H9 (cell line): ENCODE data around the gene DAB1. TPM values are rescaled to one million over a fixed set of nuclear protein-coding genes. Genes with fewer than 3 reads are reported as not detected.

Experiments
- DNase-seq: peaks from one replicate; pipeline ENCODE4 v3.0.0-alpha.2; 2017
- H2AFZ ChIP-seq: one replicate; pipeline ENCODE4 v1.6.1; 2013; ENCODE audit warnings: mild to moderate bottlenecking, low read length, control low read depth, moderate library complexity
- H2AK5ac ChIP-seq: 2 replicates; pipeline ENCODE4 v1.6.1; 2013; ENCODE audit warnings: low read length, control low read depth, mixed read lengths; ENCODE audit not compliant: insufficient read length
- H2BK120ac ChIP-seq: one replicate; pipeline ENCODE4 v1.6.1; 2013; ENCODE audit warnings: low read depth, mild to moderate bottlenecking, low read length, control low read depth, inconsistent platforms; ENCODE audit not compliant: poor library complexity, severe bottlenecking
- H2BK12ac ChIP-seq: 2 replicates; pipeline ENCODE4 v1.6.1; 2013; ENCODE audit warnings: low read length, control low read depth, mixed read lengths, low read depth; ENCODE audit not compliant: insufficient read length
- H2BK15ac ChIP-seq: 2 replicates; pipeline ENCODE4 v1.6.1; 2013; ENCODE audit warnings: low read depth, low read length, control low read depth
- H2BK20ac ChIP-seq: one replicate; pipeline ENCODE4 v1.6.1; 2013; ENCODE audit warnings: low read depth, mild to moderate bottlenecking, low read length, control low read depth, inconsistent platforms; ENCODE audit not compliant: poor library complexity, severe bottlenecking
- H2BK5ac ChIP-seq: 2 replicates; pipeline ENCODE4 v1.6.1; 2013; ENCODE audit warnings: low read length, control low read depth, mixed read lengths; ENCODE audit not compliant: insufficient read length
- H3K14ac ChIP-seq: 2 replicates; pipeline ENCODE4 v1.6.1; 2013; ENCODE audit warnings: low read length, control low read depth; ENCODE audit not compliant: insufficient read depth
- H3K18ac ChIP-seq: 2 replicates; pipeline ENCODE4 v1.6.1; 2013; ENCODE audit warnings: low read depth, mild to moderate bottlenecking, mixed read lengths, low read length, control low read depth; ENCODE audit not compliant: insufficient read length
- H3K23ac ChIP-seq: 2 replicates; pipeline ENCODE4 v1.6.1; 2013; ENCODE audit warnings: low read length, control low read depth, mixed read lengths, low read depth; ENCODE audit not compliant: insufficient read length
- H3K23me2 ChIP-seq: 2 replicates; pipeline ENCODE4 v1.6.1; 2013; ENCODE audit warnings: low read depth, mild to moderate bottlenecking, mixed read lengths, low read length, control low read depth; ENCODE audit not compliant: insufficient read length, poor library complexity, severe bottlenecking
- H3K27ac ChIP-seq: 2 replicates; pipeline ENCODE4 v1.5.1; 2013; ENCODE audit warnings: low read length, control low read depth, mixed read lengths, low read depth; ENCODE audit not compliant: insufficient read length
- H3K27me3 ChIP-seq: 2 replicates; pipeline ENCODE4 v1.6.1; 2013; ENCODE audit warnings: low read length, control low read depth, inconsistent platforms; ENCODE audit not compliant: insufficient read depth
- H3K4ac ChIP-seq: 2 replicates; pipeline ENCODE4 v1.6.1; 2013; ENCODE audit warnings: low read depth, mild to moderate bottlenecking, control low read depth, inconsistent platforms, low read length, moderate library complexity
- H3K4me1 ChIP-seq: 2 replicates; pipeline ENCODE4 v1.6.1; 2013; ENCODE audit warnings: low read length, control low read depth, inconsistent platforms; ENCODE audit not compliant: insufficient read depth
- H3K4me2 ChIP-seq: 2 replicates; pipeline ENCODE4 v1.6.1; 2013; ENCODE audit warnings: low read length, control low read depth, mixed read lengths; ENCODE audit not compliant: insufficient read length, insufficient read depth
- H3K56ac ChIP-seq: 2 replicates; pipeline ENCODE4 v1.6.1; 2013; ENCODE audit warnings: low read depth, mild to moderate bottlenecking, mixed read lengths, low read length, control low read depth; ENCODE audit not compliant: insufficient read length
- H3K79me1 ChIP-seq: 2 replicates; pipeline ENCODE4 v1.6.1; 2013; ENCODE audit warnings: low read depth, mild to moderate bottlenecking, moderate library complexity, low read length, control low read depth, inconsistent platforms; ENCODE audit not compliant: insufficient read depth, poor library complexity, severe bottlenecking
- H3K79me2 ChIP-seq: 2 replicates; pipeline ENCODE4 v1.6.1; 2013; ENCODE audit warnings: low read length, control low read depth, inconsistent platforms; ENCODE audit not compliant: insufficient read depth
- H3K9ac ChIP-seq: 2 replicates; pipeline ENCODE4 v1.6.1; 2013; ENCODE audit warnings: low read length, control low read depth, mixed read lengths; ENCODE audit not compliant: insufficient read length; ENCODE audit errors: extremely low read depth
- H3K9me3 ChIP-seq: one replicate; pipeline ENCODE4 v1.6.1; 2013; ENCODE audit warnings: low read depth, low read length, inconsistent platforms; ENCODE audit not compliant: control insufficient read depth
- H3T11ph ChIP-seq: one replicate; pipeline ENCODE4 v1.6.1; 2013; ENCODE audit warnings: mild to moderate bottlenecking, low read length, control low read depth, inconsistent platforms
- H4K20me1 ChIP-seq: one replicate; pipeline ENCODE4 v1.6.1; 2013; ENCODE audit not compliant: control insufficient read depth, insufficient read length, insufficient read depth
- H4K5ac ChIP-seq: 2 replicates; pipeline ENCODE4 v1.6.1; 2013; ENCODE audit warnings: low read depth, mild to moderate bottlenecking, mixed read lengths, low read length, control low read depth; ENCODE audit not compliant: insufficient read length
- H4K8ac ChIP-seq: replicated peaks from 2 replicates; pipeline ENCODE4 v1.6.1; 2013; ENCODE audit warnings: low read length, control low read depth, mixed read lengths, low read depth; ENCODE audit not compliant: insufficient read length
- H4K91ac ChIP-seq: 2 replicates; pipeline ENCODE4 v1.6.1; 2013; ENCODE audit warnings: low read depth, mild to moderate bottlenecking, moderate library complexity, mixed read lengths, low read length, control low read depth; ENCODE audit not compliant: insufficient read length
- H3K27ac Mint-ChIP-seq, 3 experiments: 2 replicates in 2 of 3; 3 replicates in 1 of 3; pipeline ENCODE4 v1.8.0; 2020 to 2021; ENCODE audit warnings: mixed read lengths in 3 of 3, mild to moderate bottlenecking in 1 of 3, moderate library complexity in 1 of 3
- H3K27me3 Mint-ChIP-seq: 2 replicates; pipeline ENCODE4 v1.8.0; 2021; ENCODE audit warnings: low read depth, mild to moderate bottlenecking, moderate library complexity, mixed read lengths
- H3K36me3 Mint-ChIP-seq, 3 experiments: 2 replicates in 2 of 3; 3 replicates in 1 of 3; pipeline ENCODE4 v1.8.0; 2020 to 2021; ENCODE audit warnings: low read depth in 3 of 3, mixed read lengths in 3 of 3; ENCODE audit not compliant: insufficient read depth in 1 of 3
- H3K4me1 Mint-ChIP-seq, 2 experiments: 2 replicates each; pipeline ENCODE4 v1.8.0; 2020; ENCODE audit warnings: mixed read lengths in 2 of 2
- H3K4me3 Mint-ChIP-seq, 2 experiments: 2 replicates in 1 of 2; 3 replicates in 1 of 2; pipeline ENCODE4 v1.8.0; 2020 to 2021; ENCODE audit warnings: mild to moderate bottlenecking in 2 of 2, mixed read lengths in 2 of 2, moderate library complexity in 1 of 2
- H3K9me3 Mint-ChIP-seq, 2 experiments: 2 replicates in 1 of 2; 3 replicates in 1 of 2; pipeline ENCODE4 v1.8.0; 2020; ENCODE audit warnings: mild to moderate bottlenecking in 2 of 2, mixed read lengths in 2 of 2, moderate library complexity in 1 of 2
- CTCF ChIP-seq: fragments of 200-600 bp; sonication (generic); conservative IDR thresholded peaks from 3 replicates; pipeline ENCODE4 v1.8.0; 2021; ENCODE audit warnings: antibody characterized with exemption, mild to moderate bottlenecking
- WGBS: extraction: QIAGEN DNeasy Blood & Tissue Kit; methylation state at CpG from one replicate; pipeline ENCODE4 v1.1.7; 2013; ENCODE audit warnings: missing lambda C conversion rate, low lambda C conversion rate, mixed read lengths; ENCODE audit not compliant: insufficient read length; ENCODE audit errors: extremely low coverage; 5-methylcytosine and 5-hydroxymethylcytosine counted together
- total RNA-seq: library from RNA; stranded (reverse); gene quantifications from 2 replicates; pipeline ENCODE4 v1.2.1, GENCODE V29; 2021

DAB1 gene
- total RNA-seq, 1 experiment from 2014 or later, result 9.3 TPM

- Histone ChIP-seq H2BK5ac (no peak overlapping the region), H3K79me1 (no peaks in the 10 kb centered on the region), H3K79me2 (no peaks in the 10 kb centered on the region), H4K20me1 (no peaks in the 10 kb centered on the region), H3K14ac (no peak overlapping the region), H3K9ac (no peak overlapping the region), H3T11ph (no peak overlapping the region), H3K27me3 (no peaks in the 10 kb centered on the region), H2BK120ac (no peak overlapping the region), H3K4me2 (no peak overlapping the region), H4K5ac (no peak overlapping the region), H2BK15ac (no peak overlapping the region), H3K4me1 (no peaks in the 10 kb centered on the region), H3K4ac (no peak overlapping the region), H2AFZ (no peak overlapping the region), H3K27ac (no peak overlapping the region), H4K8ac (no peak overlapping the region), H3K56ac (no peak overlapping the region), H3K18ac (no peak overlapping the region), H3K9me3 (no peaks in the 10 kb centered on the region), H3K23me2 (no peaks in the 10 kb centered on the region), H2BK20ac (no peak overlapping the region), H3K23ac (no peak overlapping the region), H2AK5ac (no peak overlapping the region), H2BK12ac (no peak overlapping the region), H4K91ac (no peak overlapping the region)
- TF ChIP-seq CTCF, result no peak
- WGBS, result no CpG with 5 or more reads among the region's 5 CpGs
- Mint-ChIP-seq H3K27ac (no peak overlapping the region), H3K27me3 (no peaks in the 10 kb centered on the region; the same call in none of the 2 replicates), H3K4me3 (no peak overlapping the region), H3K36me3 (no peaks in the 10 kb centered on the region), H3K9me3 (no peaks in the 10 kb centered on the region), H3K4me1 (no peaks in the 10 kb centered on the region)
- DNase-seq, result no peak
Observed at GRCh38 chr1:57431400-57431799, 7.5 kb upstream of the DAB1 start.
